Tibial nerve (tissue), 4 donors: Measurements from ENCODE around the gene PRPF6.

ENCODE experiments used
- CTCF ChIP-seq, 5 experiments: fragments of 200-600 bp in 3 of 5; fragments of 450-650 bp in 2 of 5; sonication (generic) in 3 of 5; IDR thresholded peaks; one replicate each; pipeline ENCODE4 v1.5.1; 2016 to 2019; ENCODE audit warnings: antibody characterized with exemption in 5 of 5, mild to moderate bottlenecking in 3 of 5, moderate library complexity in 2 of 5
- EP300 ChIP-seq, 2 donors: sonication (generic); formaldehyde crosslinking; IDR thresholded peaks; one replicate each; pipeline ENCODE4 v1.6.1; 2017; ENCODE audit warnings: antibody characterized with exemption in 2 of 2, mild to moderate bottlenecking in 1 of 2
- POLR2A ChIP-seq, 2 donors: fragments of 450-650 bp; IDR thresholded peaks; one replicate each; pipeline ENCODE4 v1.6.1; 2017; ENCODE audit warnings: antibody characterized with exemption in 2 of 2, mild to moderate bottlenecking in 2 of 2, moderate library complexity in 2 of 2

GRCh38 chr20:63939061-63939935, 41.6 kb upstream of the PRPF6 start:
- TF ChIP-seq CTCF (IDR thresholded peaks at IDR 0.05) = no peak
- TF ChIP-seq EP300 (IDR thresholded peaks at IDR 0.05) = no peak
- TF ChIP-seq POLR2A (IDR thresholded peaks at IDR 0.05) = no peak
